GM23248 (cell line): Measurements from ENCODE around the gene KDM3B. TPM values are rescaled to one million over a fixed set of nuclear protein-coding genes. Genes with fewer than 3 reads are reported as not detected.

ENCODE experiments used
- DNase-seq: peaks from one replicate; pipeline ENCODE4 v3.0.0-alpha.2; 2015
- H2AFZ ChIP-seq: fragments of 200-600 bp; sonication (generic); 2 replicates; pipeline ENCODE4 v1.6.1; 2016; ENCODE audit warnings: antibody characterized with exemption
- H3F3A ChIP-seq: fragments of 200-600 bp; sonication (generic); 2 replicates; pipeline ENCODE4 v1.6.1; 2016; ENCODE audit warnings: mild to moderate bottlenecking, antibody characterized with exemption, mixed run types; ENCODE audit not compliant: insufficient read depth
- H3K27ac ChIP-seq: fragments of 200-600 bp; sonication (generic); 2 replicates; pipeline ENCODE4 v1.5.1; 2016; ENCODE audit warnings: mild to moderate bottlenecking
- H3K27me3 ChIP-seq: fragments of 200-600 bp; sonication (generic); replicated peaks from 2 replicates; pipeline ENCODE4 v1.6.1; 2016; ENCODE audit warnings: mild to moderate bottlenecking; ENCODE audit not compliant: insufficient read depth
- H3K36me3 ChIP-seq: fragments of 200-600 bp; sonication (generic); 2 replicates; pipeline ENCODE4 v1.6.1; 2016; ENCODE audit warnings: low read depth, mild to moderate bottlenecking
- H3K4me1 ChIP-seq: fragments of 200-600 bp; sonication (generic); 2 replicates; pipeline ENCODE4 v1.6.1; 2016; ENCODE audit warnings: mild to moderate bottlenecking; ENCODE audit not compliant: insufficient read depth
- H3K4me2 ChIP-seq: fragments of 200-600 bp; sonication (generic); one replicate; pipeline ENCODE4 v1.6.1; 2016; ENCODE audit warnings: mild to moderate bottlenecking; ENCODE audit not compliant: unreplicated experiment
- H3K4me3 ChIP-seq: fragments of 200-600 bp; sonication (generic); 2 replicates; pipeline ENCODE4 v1.5.1; 2016; ENCODE audit warnings: mild to moderate bottlenecking
- H3K79me2 ChIP-seq: fragments of 200-600 bp; sonication (generic); 2 replicates; pipeline ENCODE4 v1.6.1; 2016; ENCODE audit warnings: mild to moderate bottlenecking; ENCODE audit not compliant: insufficient read depth
- H3K9ac ChIP-seq: fragments of 200-600 bp; sonication (generic); 2 replicates; pipeline ENCODE4 v1.6.1; 2016; ENCODE audit warnings: mild to moderate bottlenecking
- H3K9me2 ChIP-seq: fragments of 200-600 bp; sonication (generic); 2 replicates; pipeline ENCODE4 v1.6.1; 2016; ENCODE audit warnings: mixed run types, mild to moderate bottlenecking, moderate library complexity; ENCODE audit not compliant: insufficient read depth
- H3K9me3 ChIP-seq: fragments of 200-600 bp; sonication (generic); one replicate; pipeline ENCODE4 v1.6.1; 2017; ENCODE audit warnings: low read depth
- H4K20me1 ChIP-seq: fragments of 200-600 bp; sonication (generic); 2 replicates; pipeline ENCODE4 v1.6.0; 2016; ENCODE audit not compliant: insufficient read depth
- EZH2 ChIP-seq: fragments of 200-600 bp; sonication (generic); IDR thresholded peaks from 2 replicates; pipeline ENCODE4 v1.6.1; 2018; ENCODE audit warnings: antibody characterized with exemption, mild to moderate bottlenecking; ENCODE audit not compliant: insufficient read depth, poor library complexity, severe bottlenecking
- EZH2phosphoT487 ChIP-seq: fragments of 200-600 bp; sonication (generic); IDR thresholded peaks from 2 replicates; pipeline ENCODE4 v1.6.1; 2018; ENCODE audit warnings: antibody characterized with exemption, moderate library complexity, mild to moderate bottlenecking, low read depth; ENCODE audit not compliant: insufficient read depth
- WGBS, 2 experiments: methylation state at CpG; one replicate each; pipeline ENCODE4 v1.1.6; 2015 to 2017; ENCODE audit warnings: low lambda C conversion rate in 2 of 2, low coverage in 1 of 2; ENCODE audit errors: missing lambda C conversion rate in 2 of 2; 5-methylcytosine and 5-hydroxymethylcytosine counted together
- in situ Hi-C: fragments of 300-500 bp; cut with MboI; formaldehyde crosslinking; loops from 2 replicates; pipeline ENCODE4 v1.15.0; 2020
- polyA plus RNA-seq: library from polyadenylated mRNA; unstranded; fragments of >200 nt; fragmentation: Nextera tagmentation; extraction: Ambion mirVana; gene quantifications from 2 replicates; pipeline ENCODE4 v1.2.1, GENCODE V29; 2016
- total RNA-seq: library from RNA; depleted of rRNA; stranded (reverse); fragments of >200 nt; shearing (Covaris generic); gene quantifications from 2 replicates; pipeline ENCODE4 v1.2.3, GENCODE V29; 2014

KDM3B gene
- total and polyA plus RNA-seq, 2 experiments from 2014 or later = 12.6 to 28.3 TPM

DNA sequence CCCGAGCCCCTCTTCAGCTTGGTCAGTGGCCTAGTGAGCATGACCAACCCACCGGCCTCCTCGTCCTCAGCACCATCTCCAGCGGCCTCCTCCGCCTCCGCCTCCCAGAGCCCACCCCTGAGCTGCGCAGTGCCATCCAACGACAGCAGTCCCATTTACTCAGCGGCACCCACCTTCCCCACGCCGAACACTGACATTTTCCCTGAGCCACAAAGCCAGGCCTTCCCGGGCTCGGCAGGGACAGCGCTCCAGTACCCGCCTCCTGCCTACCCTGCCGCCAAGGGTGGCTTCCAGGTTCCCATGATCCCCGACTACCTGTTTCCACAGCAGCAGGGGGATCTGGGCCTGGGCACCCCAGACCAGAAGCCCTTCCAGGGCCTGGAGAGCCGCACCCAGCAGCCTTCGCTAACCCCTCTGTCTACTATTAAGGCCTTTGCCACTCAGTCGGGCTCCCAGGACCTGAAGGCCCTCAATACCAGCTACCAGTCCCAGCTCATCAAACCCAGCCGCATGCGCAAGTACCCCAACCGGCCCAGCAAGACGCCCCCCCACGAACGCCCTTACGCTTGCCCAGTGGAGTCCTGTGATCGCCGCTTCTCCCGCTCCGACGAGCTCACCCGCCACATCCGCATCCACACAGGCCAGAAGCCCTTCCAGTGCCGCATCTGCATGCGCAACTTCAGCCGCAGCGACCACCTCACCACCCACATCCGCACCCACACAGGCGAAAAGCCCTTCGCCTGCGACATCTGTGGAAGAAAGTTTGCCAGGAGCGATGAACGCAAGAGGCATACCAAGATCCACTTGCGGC is 114.6 kb downstream of the KDM3B start:
- Histone ChIP-seq H3K4me1 (peaks cover 27% of the 10 kb centered on the region), H4K20me1 (peaks cover 20% of the 10 kb centered on the region), H3K36me3 (peaks cover 22% of the 10 kb centered on the region; the same call in 1 of the 2 replicates), H3K4me3 (peak overlapping the region; percentile 85), H3K9ac (peak overlapping the region; percentile 90), H3K4me2 (peak overlapping the region; percentile 81), H3K27ac (no peak overlapping the region; the same call in 1 of the 2 replicates), H3K9me2 (no peaks in the 10 kb centered on the region), H3K79me2 (peaks cover 37% of the 10 kb centered on the region), H3F3A (peaks cover 51% of the 10 kb centered on the region), H2AFZ (no peak overlapping the region), H3K9me3 (no peaks in the 10 kb centered on the region), H3K27me3 (no peaks in the 10 kb centered on the region)
- no peak for TF ChIP-seq EZH2phosphoT487
- TF ChIP-seq EZH2 = no peak
- WGBS, 2 experiments = 92% methylated on average over 44 to 45 of the region's 45 CpGs
- peak; percentile 34 for DNase-seq
- in situ Hi-C loops = no loop called here

DNA sequence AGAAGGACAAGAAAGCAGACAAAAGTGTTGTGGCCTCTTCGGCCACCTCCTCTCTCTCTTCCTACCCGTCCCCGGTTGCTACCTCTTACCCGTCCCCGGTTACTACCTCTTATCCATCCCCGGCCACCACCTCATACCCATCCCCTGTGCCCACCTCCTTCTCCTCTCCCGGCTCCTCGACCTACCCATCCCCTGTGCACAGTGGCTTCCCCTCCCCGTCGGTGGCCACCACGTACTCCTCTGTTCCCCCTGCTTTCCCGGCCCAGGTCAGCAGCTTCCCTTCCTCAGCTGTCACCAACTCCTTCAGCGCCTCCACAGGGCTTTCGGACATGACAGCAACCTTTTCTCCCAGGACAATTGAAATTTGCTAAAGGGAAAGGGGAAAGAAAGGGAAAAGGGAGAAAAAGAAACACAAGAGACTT is 115.2 kb downstream of the KDM3B start:
- Histone ChIP-seq H3K27me3 (no peaks in the 10 kb centered on the region), H4K20me1 (peaks cover 20% of the 10 kb centered on the region), H3K4me3 (peak overlapping the region; percentile 85), H3K4me2 (peak overlapping the region; percentile 81), H3F3A (peaks cover 51% of the 10 kb centered on the region), H3K79me2 (peaks cover 37% of the 10 kb centered on the region), H3K27ac (no peak overlapping the region), H3K36me3 (peaks cover 22% of the 10 kb centered on the region; the same call in 1 of the 2 replicates), H3K9me3 (no peaks in the 10 kb centered on the region), H3K9ac (peak overlapping the region; percentile 90), H3K9me2 (no peaks in the 10 kb centered on the region), H3K4me1 (peaks cover 27% of the 10 kb centered on the region), H2AFZ (no peak overlapping the region)
- WGBS, 2 experiments = 95 to 97% methylated on average over 11 to 14 of the region's 14 CpGs
- in situ Hi-C loops = no loop called here
- DNase-seq = no peak
- TF ChIP-seq EZH2phosphoT487 = no peak
- no peak for TF ChIP-seq EZH2

GRCh38 chr5:138468133-138468965 is 115.9 kb downstream of the KDM3B start:
- TF ChIP-seq EZH2 (no peak), EZH2phosphoT487 (no peak)
- peaks cover 20% of the 10 kb centered on the region for H4K20me1 ChIP-seq
- H3K36me3 ChIP-seq = peaks cover 22% of the 10 kb centered on the region; the same call in 1 of the 2 replicates
- H3K9ac ChIP-seq = peak overlapping the region; percentile 90
- DNase-seq = peak; percentile 31
- H3K27ac ChIP-seq = no peak overlapping the region
- no peaks in the 10 kb centered on the region for H3K9me3 ChIP-seq
- H3K27me3 ChIP-seq = no peaks in the 10 kb centered on the region
- in situ Hi-C loops = no loop called here
- 85 to 91% methylated on average over 7 of the region's 7 CpGs for WGBS, 2 experiments
- peak overlapping the region; percentile 81 for H3K4me2 ChIP-seq
- H3F3A ChIP-seq = peaks cover 51% of the 10 kb centered on the region
- no peak overlapping the region for H2AFZ ChIP-seq
- H3K9me2 ChIP-seq = no peaks in the 10 kb centered on the region
- peak overlapping the region; percentile 85 for H3K4me3 ChIP-seq
- peaks cover 37% of the 10 kb centered on the region for H3K79me2 ChIP-seq
- peaks cover 24% of the 10 kb centered on the region for H3K4me1 ChIP-seq

DNA sequence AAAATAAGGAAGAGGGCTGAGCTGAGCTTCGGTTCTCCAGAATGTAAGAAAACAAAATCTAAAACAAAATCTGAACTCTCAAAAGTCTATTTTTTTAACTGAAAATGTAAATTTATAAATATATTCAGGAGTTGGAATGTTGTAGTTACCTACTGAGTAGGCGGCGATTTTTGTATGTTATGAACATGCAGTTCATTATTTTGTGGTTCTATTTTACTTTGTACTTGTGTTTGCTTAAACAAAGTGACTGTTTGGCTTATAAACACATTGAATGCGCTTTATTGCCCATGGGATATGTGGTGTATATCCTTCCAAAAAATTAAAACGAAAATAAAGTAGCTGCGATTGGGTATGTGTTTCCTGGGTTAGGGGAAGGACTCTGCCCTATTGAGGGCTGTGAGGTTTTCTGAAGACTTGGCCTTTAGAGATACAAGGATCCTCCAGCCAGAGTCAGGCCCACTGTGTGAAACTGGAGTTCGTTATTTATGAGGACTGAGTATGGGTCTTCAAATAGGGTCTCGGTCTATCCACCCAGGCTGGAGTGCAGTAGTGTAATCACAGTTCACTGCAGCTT is 116.6 kb downstream of the KDM3B start:
- H3K9me3 ChIP-seq = no peaks in the 10 kb centered on the region
- peak overlapping the region; percentile 85 for H3K4me3 ChIP-seq
- peak overlapping the region; percentile 9 for H3K27ac ChIP-seq
- H3K4me1 ChIP-seq = peaks cover 21% of the 10 kb centered on the region
- no peak for TF ChIP-seq EZH2
- TF ChIP-seq EZH2phosphoT487 = no peak
- peak overlapping the region; percentile 81 for H3K4me2 ChIP-seq
- no peaks in the 10 kb centered on the region for H3K27me3 ChIP-seq
- peaks cover 51% of the 10 kb centered on the region for H3F3A ChIP-seq
- 81 to 85% methylated on average over 8 of the region's 8 CpGs for WGBS, 2 experiments
- in situ Hi-C loops = no loop called here
- H3K79me2 ChIP-seq = peaks cover 37% of the 10 kb centered on the region
- peak overlapping the region; percentile 90 for H3K9ac ChIP-seq
- no peak overlapping the region for H2AFZ ChIP-seq
- peaks cover 20% of the 10 kb centered on the region for H4K20me1 ChIP-seq
- DNase-seq = peak; percentile 31
- H3K36me3 ChIP-seq = peaks cover 22% of the 10 kb centered on the region; the same call in 1 of the 2 replicates
- no peaks in the 10 kb centered on the region for H3K9me2 ChIP-seq
